IMR-90 (cell line): ENCODE results near the gene CCN6. TPM values are rescaled to one million over a fixed set of nuclear protein-coding genes. Genes with fewer than 3 reads are reported as not detected.

Source experiments
- ATAC-seq: fragments of 200-7000 bp; cut with Tn5 transposase; 2 replicates; pipeline ENCODE4 v1.9.1; 2020; ENCODE audit warnings: low read depth, mild to moderate bottlenecking, moderate library complexity
- BruUV-seq: library from RNA; stranded (reverse); fragments of 400-500 nt; replicated peaks from 2 replicates; lab custom pipeline; 2021; lab: Mats Ljungman, UMichigan
- CTCF ChIA-PET: fragments of 300-600 bp; formaldehyde crosslinking; extraction: SDS; loops from one replicate; lab custom pipeline; 2021; ENCODE audit warnings: antibody characterized with exemption; lab: Yijun Ruan, JAX
- POLR2A ChIA-PET: fragments of 300-600 bp; sonication (Branson Sonifier 250); formaldehyde crosslinking; loops from one replicate; lab custom pipeline; 2022; ENCODE audit warnings: antibody characterized with exemption; ENCODE audit not compliant: unreplicated experiment; lab: Charles Lee
- DNase-seq: peaks from one replicate; pipeline ENCODE4 v3.0.0; 2013
- H2AFZ ChIP-seq: replicated peaks from 2 replicates; pipeline ENCODE3; 2013; ENCODE audit warnings: low read length, mild to moderate bottlenecking; ENCODE audit not compliant: poor library complexity
- H2AK5ac ChIP-seq: 2 replicates; pipeline ENCODE4 v1.6.1; 2013; ENCODE audit warnings: low read depth, low read length, inconsistent platforms
- H2AK9ac ChIP-seq: replicated peaks from 2 replicates; pipeline ENCODE3; 2013; ENCODE audit warnings: mild to moderate bottlenecking, low read depth, low read length, moderate library complexity; ENCODE audit not compliant: poor library complexity
- H2BK120ac ChIP-seq: 2 replicates; pipeline ENCODE4 v1.6.1; 2013; ENCODE audit warnings: low read depth, low read length, inconsistent platforms
- H2BK15ac ChIP-seq: 3 replicates; pipeline ENCODE4 v1.6.1; 2013; ENCODE audit warnings: low read depth, low read length, inconsistent platforms
- H2BK20ac ChIP-seq: 2 replicates; pipeline ENCODE4 v1.6.1; 2013; ENCODE audit warnings: low read depth, mild to moderate bottlenecking, inconsistent platforms, low read length, moderate library complexity
- H2BK5ac ChIP-seq: 2 replicates; pipeline ENCODE4 v1.6.1; 2013; ENCODE audit warnings: mild to moderate bottlenecking, low read depth, low read length, inconsistent platforms; ENCODE audit not compliant: poor library complexity, severe bottlenecking
- H3K14ac ChIP-seq: replicated peaks from 2 replicates; pipeline ENCODE4 v1.6.1; 2013; ENCODE audit warnings: low read depth, low read length, inconsistent platforms
- H3K18ac ChIP-seq: 2 replicates; pipeline ENCODE4 v1.6.1; 2013; ENCODE audit warnings: low read depth, low read length, control low read depth
- H3K23ac ChIP-seq: 2 replicates; pipeline ENCODE4 v1.6.1; 2013; ENCODE audit warnings: low read depth, low read length, inconsistent platforms
- H3K27ac ChIP-seq: 2 replicates; pipeline ENCODE4 v1.5.1; 2013; ENCODE audit warnings: mild to moderate bottlenecking, control low read depth, low read length; ENCODE audit not compliant: insufficient read depth
- H3K27me3 ChIP-seq: 2 replicates; pipeline ENCODE4 v1.6.1; 2013; ENCODE audit warnings: low read length; ENCODE audit not compliant: control insufficient read depth, insufficient read depth
- H3K36me3 ChIP-seq: 2 replicates; pipeline ENCODE4 v1.6.1; 2013; ENCODE audit warnings: low read length, mixed read lengths; ENCODE audit not compliant: control insufficient read depth, insufficient read depth
- H3K4ac ChIP-seq: 2 replicates; pipeline ENCODE4 v1.6.1; 2013; ENCODE audit warnings: low read depth, low read length, inconsistent platforms
- H3K4me1 ChIP-seq: 2 replicates; pipeline ENCODE4 v1.6.1; 2013; ENCODE audit warnings: low read length, mixed read lengths; ENCODE audit not compliant: control insufficient read depth, insufficient read depth
- H3K4me2 ChIP-seq: 2 replicates; pipeline ENCODE4 v1.6.1; 2013; ENCODE audit warnings: low read depth, mild to moderate bottlenecking, control low read depth, low read length, moderate library complexity
- H3K4me3 ChIP-seq: 2 replicates; pipeline ENCODE4 v1.5.1; 2013; ENCODE audit warnings: low read depth, mild to moderate bottlenecking, control low read depth, low read length, moderate library complexity; ENCODE audit not compliant: insufficient read depth
- H3K56ac ChIP-seq: 2 replicates; pipeline ENCODE4 v1.6.1; 2013; ENCODE audit warnings: low read length, inconsistent platforms; ENCODE audit not compliant: insufficient read depth; ENCODE audit errors: extremely low read depth
- H3K79me1 ChIP-seq, 2 experiments: 2 replicates each; pipeline ENCODE4 v1.6.1; 2013; ENCODE audit warnings: low read length in 2 of 2, inconsistent platforms in 1 of 2, low read depth in 1 of 2
- H3K9ac ChIP-seq: 2 replicates; pipeline ENCODE4 v1.6.1; 2013; ENCODE audit warnings: low read depth, low read length, control low read depth
- H3K9me1 ChIP-seq: 2 replicates; pipeline ENCODE4 v1.6.1; 2013; ENCODE audit warnings: low read length, inconsistent platforms; ENCODE audit not compliant: insufficient read depth
- H3K9me3 ChIP-seq: 2 replicates; pipeline ENCODE4 v1.6.1; 2013; ENCODE audit warnings: low read length; ENCODE audit not compliant: control insufficient read depth, insufficient read depth
- H4K20me1 ChIP-seq: 2 replicates; pipeline ENCODE4 v1.6.1; 2013; ENCODE audit warnings: low read length, inconsistent platforms; ENCODE audit not compliant: insufficient read depth
- H4K5ac ChIP-seq: 2 replicates; pipeline ENCODE4 v1.6.1; 2013; ENCODE audit warnings: mild to moderate bottlenecking, low read depth, low read length, control low read depth
- H4K8ac ChIP-seq, 2 experiments: 2 replicates each; pipeline ENCODE4 v1.6.1; 2013; ENCODE audit warnings: low read depth in 2 of 2, low read length in 2 of 2, control low read depth in 1 of 2, inconsistent platforms in 1 of 2
- H4K91ac ChIP-seq: 2 replicates; pipeline ENCODE4 v1.6.1; 2013; ENCODE audit warnings: low read depth, low read length, inconsistent platforms; ENCODE audit not compliant: insufficient read depth
- BHLHE40 ChIP-seq: fragments of 150-350 bp; IDR thresholded peaks from 2 replicates; pipeline ENCODE4 v1.6.1; 2016; ENCODE audit warnings: mild to moderate bottlenecking, low read depth, low read length
- CEBPB ChIP-seq: IDR thresholded peaks from 2 replicates; pipeline ENCODE4 v1.6.1; 2012; ENCODE audit warnings: low read depth, low read length, improper control_type of control experiment
- CHD1 ChIP-seq: IDR thresholded peaks from 2 replicates; pipeline ENCODE4 v1.6.1; 2012; ENCODE audit warnings: low read depth, low read length, improper control_type of control experiment
- CTCF ChIP-seq: conservative IDR thresholded peaks from 2 replicates; pipeline ENCODE4 v1.5.1; 2012; ENCODE audit warnings: mild to moderate bottlenecking, low read depth, low read length, improper control_type of control experiment
- ELK1 ChIP-seq: fragments of 150-350 bp; IDR thresholded peaks from 2 replicates; pipeline ENCODE4 v1.6.1; 2016; ENCODE audit warnings: low read depth, mild to moderate bottlenecking, low read length, moderate library complexity, borderline replicate concordance
- FOS ChIP-seq: fragments of 150-350 bp; IDR thresholded peaks from 2 replicates; pipeline ENCODE4 v1.6.1; 2016; ENCODE audit warnings: low read depth, low read length
- MAFK ChIP-seq: IDR thresholded peaks from 2 replicates; pipeline ENCODE4 v1.6.1; 2012; ENCODE audit warnings: low read depth, low read length, improper control_type of control experiment
- MAZ ChIP-seq: IDR thresholded peaks from 2 replicates; pipeline ENCODE4 v1.6.1; 2012; ENCODE audit warnings: low read depth, mild to moderate bottlenecking, low read length, improper control_type of control experiment, moderate library complexity, borderline replicate concordance
- MXI1 ChIP-seq: IDR thresholded peaks from 2 replicates; pipeline ENCODE4 v1.6.1; 2012; ENCODE audit warnings: low read depth, mild to moderate bottlenecking, low read length, moderate library complexity, borderline replicate concordance
- NFE2L2 ChIP-seq: fragments of 150-350 bp; IDR thresholded peaks from 2 replicates; pipeline ENCODE4 v1.6.1; 2016; ENCODE audit warnings: low read depth, mild to moderate bottlenecking, low read length
- POLR2A ChIP-seq: IDR thresholded peaks from 2 replicates; pipeline ENCODE4 v1.6.1; 2012; ENCODE audit warnings: mild to moderate bottlenecking, low read depth, low read length
- RAD21 ChIP-seq: IDR thresholded peaks from 2 replicates; pipeline ENCODE4 v1.6.1; 2012; ENCODE audit warnings: low read length, improper control_type of control experiment
- RCOR1 ChIP-seq: IDR thresholded peaks from 2 replicates; pipeline ENCODE4 v1.6.1; 2012; ENCODE audit warnings: mild to moderate bottlenecking, low read length, improper control_type of control experiment; ENCODE audit not compliant: insufficient replicate concordance
- RFX5 ChIP-seq: IDR thresholded peaks from 2 replicates; pipeline ENCODE4 v1.8.0; 2012; ENCODE audit warnings: low read depth, mild to moderate bottlenecking, low read length, moderate library complexity
- SMC3 ChIP-seq: fragments of 150-350 bp; IDR thresholded peaks from 2 replicates; pipeline ENCODE4 v1.6.1; 2016; ENCODE audit warnings: low read depth, mild to moderate bottlenecking, antibody characterized with exemption, low read length, moderate library complexity
- WGBS, 2 experiments: methylation state at CpG; one replicate each; pipeline versions ENCODE4 v1.1.5 to v1.1.7; 2013; ENCODE audit warnings: missing lambda C conversion rate in 2 of 2; ENCODE audit not compliant: insufficient read length in 1 of 2; ENCODE audit errors: extremely low coverage in 2 of 2; 5-methylcytosine and 5-hydroxymethylcytosine counted together
- dilution Hi-C: fragments of 300-500 bp; cut with HindIII; formaldehyde crosslinking; loops from one replicate; pipeline ENCODE4 v1.14.3; 2018; ENCODE audit warnings: low sequenced_read_pairs; ENCODE audit not compliant: unreplicated experiment
- in situ Hi-C: fragments of 300-500 bp; cut with MboI; formaldehyde crosslinking; loops from 3 replicates; pipeline ENCODE4 v1.14.3; 2019; ENCODE audit warnings: low sequenced_read_pairs, inconsistent platforms, mixed read lengths
- intact Hi-C: fragments of 100-400 bp; cut with micrococcal nuclease; formaldehyde crosslinking; loops from 2 replicates; pipeline ENCODE4 v1.10.0; 2022
- polyA plus RNA-seq, 3 experiments: library from polyadenylated mRNA; depleted of rRNA; stranded (reverse); fragments of >200 nt; gene quantifications; 2 replicates each; pipeline ENCODE4 v1.2.3, GENCODE V29; 2012; ENCODE audit warnings: low replicate concordance in 1 of 3
- total RNA-seq: library from RNA; depleted of rRNA; stranded (reverse); fragments of >200 nt; gene quantifications from 2 replicates; pipeline ENCODE4 v1.2.3, GENCODE V29; 2012
- TF ChIP-seq, protein P1 (sequence below): fragments of 150-350 bp; IDR thresholded peaks from 2 replicates; pipeline ENCODE4 v1.6.1; 2017; ENCODE audit warnings: mild to moderate bottlenecking, antibody characterized with exemption, low read length, low read depth

The CCN6 gene
- total and polyA plus RNA-seq, 2 of the 4 experiments (the other 2 are of a cell fraction): not detected

GRCh38 chr6:112017169-112017568 is 36.7 kb upstream of the CCN6 start:
- H2BK120ac ChIP-seq: no peak overlapping the region
- no peaks in the 10 kb centered on the region for H3K27me3 ChIP-seq
- ChIA-PET POLR2A (no interaction called here), CTCF (interaction anchor here (1.0 to 1.3 kb wide), 2 partner anchors 12 to 26 kb away, joined by 3 to 4 read pairs; no protein-coding TSS in a partner anchor)
- H3K4me2 ChIP-seq: no peak overlapping the region
- in situ Hi-C loops: no loop called here
- WGBS, 2 experiments: 100% methylated on average over 3 of the region's 4 CpGs; no CpG with 5 or more reads in 1 of the 2 experiments
- no peak overlapping the region for H3K14ac ChIP-seq
- no peak overlapping the region for H4K8ac ChIP-seq
- H3K36me3 ChIP-seq: no peaks in the 10 kb centered on the region
- H4K5ac ChIP-seq: no peak overlapping the region
- H3K9me3 ChIP-seq: no peaks in the 10 kb centered on the region
- no peak overlapping the region for H2AK9ac ChIP-seq
- no peak overlapping the region for H3K18ac ChIP-seq
- no peaks in the 10 kb centered on the region for H4K20me1 ChIP-seq
- H2BK5ac ChIP-seq: no peak overlapping the region
- dilution Hi-C loops: no loop called here
- ATAC-seq (no peak), DNase-seq (no peak)
- H3K27ac ChIP-seq: no peak overlapping the region
- 0 out of 2 replicates have a peak overlapping the region, but pooled peaks have one; percentile 27 for H2AK5ac ChIP-seq
- intact Hi-C loops: no loop called here
- BruUV-seq: no TSS peak
- peaks cover 7% of the 10 kb centered on the region for H3K4me1 ChIP-seq
- TF ChIP-seq MAZ (no peak), RAD21 (no peak), NFE2L2 (no peak), RCOR1 (no peak), CTCF (no peak), CEBPB (no peak), CHD1 (no peak), RFX5 (no peak), ELK1 (no peak), MXI1 (no peak), BHLHE40 (no peak), FOS (no peak), POLR2A (no peak), MAFK (no peak), SMC3 (no peak)
- TF ChIP-seq, protein P1, sequence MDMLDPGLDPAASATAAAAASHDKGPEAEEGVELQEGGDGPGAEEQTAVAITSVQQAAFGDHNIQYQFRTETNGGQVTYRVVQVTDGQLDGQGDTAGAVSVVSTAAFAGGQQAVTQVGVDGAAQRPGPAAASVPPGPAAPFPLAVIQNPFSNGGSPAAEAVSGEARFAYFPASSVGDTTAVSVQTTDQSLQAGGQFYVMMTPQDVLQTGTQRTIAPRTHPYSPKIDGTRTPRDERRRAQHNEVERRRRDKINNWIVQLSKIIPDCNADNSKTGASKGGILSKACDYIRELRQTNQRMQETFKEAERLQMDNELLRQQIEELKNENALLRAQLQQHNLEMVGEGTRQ: no peak
- H3K4ac ChIP-seq: no peak overlapping the region
- no peak overlapping the region for H4K91ac ChIP-seq
- H3K9me1 ChIP-seq: 0 out of 2 replicates have a peak, but pooled peaks cover 3% of the 10 kb centered on the region
- no peak overlapping the region for H2BK15ac ChIP-seq
- no peak overlapping the region for H3K9ac ChIP-seq
- H2AFZ ChIP-seq: no peak overlapping the region
- no peaks in the 10 kb centered on the region for H3K79me1 ChIP-seq
- H3K23ac ChIP-seq: no peak overlapping the region
- H3K56ac ChIP-seq: no peak overlapping the region
- no peak overlapping the region for H3K4me3 ChIP-seq
- no peak overlapping the region for H2BK20ac ChIP-seq
